ENCODE measurements around the gene MAP7D1.
"Not testable (repeated sequence)": the region's sequence is repeated elsewhere in the genome, so short reads cannot be mapped to it uniquely, and the experiment has no call there.

Gene MAP7D1

DNA sequence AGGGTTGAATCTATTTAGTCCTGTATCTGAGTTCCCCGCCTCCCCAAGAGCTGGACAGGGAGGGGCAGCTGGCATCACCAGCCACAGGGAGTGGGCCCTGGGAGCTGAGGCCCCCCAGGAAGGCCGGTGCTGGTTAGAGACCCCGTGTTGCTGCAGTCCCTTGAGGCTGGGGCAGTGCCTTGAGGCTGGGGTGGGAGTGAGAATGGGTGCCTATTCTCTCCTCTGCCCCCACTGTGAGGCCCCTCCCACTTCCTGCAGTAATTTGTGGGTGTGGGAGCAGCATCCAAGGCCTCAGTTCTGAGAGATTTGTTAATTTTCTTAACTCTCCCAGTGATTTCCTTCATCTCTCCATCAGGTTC, 4.1 kb upstream of the MAP7D1 start:
- peak; percentile 30 for DNase-seq (ENCODE audit: low read depth)

DNA sequence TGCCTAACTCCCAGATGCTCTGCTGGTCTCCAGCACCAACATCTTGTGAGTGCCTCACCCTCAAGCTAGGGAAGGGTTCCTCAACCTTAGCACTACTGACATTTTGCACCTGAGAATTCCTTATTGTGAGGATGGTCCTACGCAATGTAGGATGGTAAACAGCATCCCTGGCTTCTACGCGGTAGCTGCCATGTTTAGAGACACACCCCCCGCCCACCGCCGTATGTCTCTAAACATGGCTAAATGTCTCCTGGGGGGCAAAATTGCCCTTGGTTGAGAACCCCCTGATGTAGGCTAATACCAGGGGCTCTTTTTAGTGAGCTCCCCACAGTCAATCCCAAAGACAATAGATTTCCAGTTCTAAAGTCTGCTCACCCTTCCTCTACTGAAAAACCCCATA, 2.5 kb upstream of the MAP7D1 start:
- DNase-seq (ENCODE audit: low read depth): no peak

DNA sequence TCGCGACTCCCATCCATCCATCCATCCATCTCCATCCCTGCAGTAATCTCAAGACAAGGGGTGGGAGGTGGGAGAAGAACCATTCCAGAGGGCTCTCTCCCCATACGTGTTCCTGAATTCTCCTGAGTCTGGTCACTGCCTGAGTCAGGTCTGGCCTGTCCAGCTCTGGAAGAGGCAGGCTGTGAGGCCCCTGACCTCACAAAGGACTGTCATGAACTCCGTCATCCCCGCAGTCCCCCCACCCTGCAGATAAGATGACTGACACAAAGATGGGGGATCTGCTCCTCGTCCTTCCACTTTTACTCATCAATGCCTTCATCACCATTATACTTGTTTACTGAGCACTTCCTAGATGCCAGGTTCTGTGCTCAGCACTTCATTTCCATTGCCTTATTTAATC, 1.6 kb upstream of the MAP7D1 start:
- no peak for DNase-seq (ENCODE audit: low read depth)

DNA sequence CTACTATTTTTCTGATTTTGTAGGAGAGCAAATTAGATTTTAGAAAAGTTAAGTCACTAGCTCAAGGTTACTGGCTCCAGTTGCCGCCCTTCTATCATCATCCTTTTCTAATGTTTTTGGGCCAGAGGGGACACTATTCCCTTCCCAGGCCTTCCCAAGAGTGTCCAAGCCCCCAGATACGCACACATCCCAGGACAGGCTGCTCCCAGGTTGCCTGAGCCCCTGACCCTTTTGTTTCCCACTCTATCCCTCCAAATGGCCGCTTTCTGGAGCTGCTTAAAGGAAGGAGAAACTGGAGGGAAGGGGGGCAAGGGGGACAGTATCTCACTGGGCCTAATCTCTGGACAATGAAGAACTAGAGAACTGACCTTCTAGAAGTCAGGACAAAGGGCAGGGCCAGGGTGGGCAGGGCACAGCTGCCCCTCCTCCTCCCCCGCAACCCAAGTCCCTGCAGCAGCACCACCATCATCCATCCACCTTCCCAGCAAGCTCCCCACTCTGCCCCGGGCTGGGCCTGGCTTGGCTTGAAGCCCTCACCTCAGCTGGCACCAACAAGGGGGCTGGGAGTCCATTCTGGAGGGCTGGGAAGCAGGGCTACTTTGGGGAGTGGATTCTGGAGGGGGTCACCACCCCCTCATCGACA, 1.1 kb upstream of the MAP7D1 start:
- no peak for DNase-seq (ENCODE audit: low read depth)

DNA sequence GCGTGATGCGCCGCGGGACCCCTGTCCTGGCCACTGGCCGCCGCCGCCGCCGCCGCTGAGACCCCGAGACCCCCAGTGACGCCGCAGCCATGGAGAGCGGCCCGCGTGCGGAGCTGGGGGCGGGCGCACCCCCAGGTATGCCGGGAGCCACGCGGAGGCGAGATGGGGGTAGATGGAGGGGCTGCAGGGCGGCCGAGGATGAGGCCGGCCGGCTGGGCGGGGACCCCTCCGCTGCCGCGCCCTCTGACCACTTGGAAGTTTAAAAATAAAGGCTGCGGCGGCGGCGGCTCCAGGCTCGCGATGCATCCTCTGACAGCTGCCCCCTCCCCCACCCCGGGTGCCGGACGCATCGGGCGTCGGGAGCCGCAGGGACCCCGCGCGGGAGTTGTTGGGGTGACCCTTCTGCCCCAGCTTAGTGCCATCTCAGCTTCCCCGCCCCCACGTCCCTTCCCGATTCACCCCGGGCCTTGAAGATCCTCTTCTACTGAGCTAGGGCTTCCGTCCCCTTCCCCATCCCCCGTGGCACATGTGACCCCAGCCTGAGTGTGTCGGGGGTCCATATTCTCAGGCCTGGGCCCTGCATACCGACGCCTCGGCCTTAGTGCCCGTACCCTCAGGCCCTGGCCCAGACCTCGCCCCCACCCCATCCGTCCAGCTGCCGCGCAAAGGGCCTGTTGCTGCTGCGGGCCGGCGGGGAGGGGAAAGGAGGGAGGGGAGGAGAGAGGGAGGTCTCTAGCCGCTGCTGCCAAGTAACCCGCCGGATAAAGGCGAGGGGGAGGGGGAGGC, 562 bp downstream of the MAP7D1 start:
- peak; percentile 38 for DNase-seq (ENCODE audit: low read depth)

DNA sequence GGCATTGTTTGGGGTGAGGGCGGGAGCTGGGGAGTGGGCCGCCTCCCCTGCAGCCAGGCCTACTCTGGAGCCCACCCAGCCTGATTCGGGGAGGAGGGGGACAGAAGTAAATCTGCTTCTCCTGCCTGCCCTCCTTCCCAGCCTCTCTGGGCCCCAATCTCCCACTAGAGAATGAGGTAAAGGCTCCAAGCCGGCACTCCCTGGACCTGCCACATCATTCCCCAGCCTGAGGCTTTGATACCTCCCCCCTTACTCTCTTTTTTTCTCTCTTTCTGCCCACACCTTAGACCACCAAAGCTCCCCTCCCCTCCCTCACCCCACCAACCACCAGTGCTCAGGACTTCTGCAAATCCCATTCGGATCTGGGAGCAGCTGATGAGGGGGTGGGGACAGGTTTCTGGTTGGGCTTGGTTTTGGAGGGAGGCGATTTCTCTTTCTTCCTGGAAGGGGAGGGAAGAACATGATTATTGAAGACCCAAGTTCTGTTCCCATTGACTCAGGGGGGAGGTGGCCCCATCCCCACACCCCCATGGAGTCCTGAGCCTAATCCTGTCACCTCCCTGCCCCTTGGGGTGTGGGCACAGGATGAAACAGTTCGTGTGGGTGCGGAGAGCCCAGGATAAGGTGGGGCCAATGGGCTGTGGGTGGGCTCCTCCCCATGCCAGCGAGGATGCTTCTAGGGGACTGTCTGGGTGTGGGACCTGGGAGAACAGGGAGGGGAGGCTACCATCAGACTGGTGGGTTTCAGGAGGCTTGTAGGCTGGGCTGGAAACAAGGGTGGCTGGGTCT, 1.3 kb downstream of the MAP7D1 start:
- no peak for DNase-seq (ENCODE audit: low read depth)

DNA sequence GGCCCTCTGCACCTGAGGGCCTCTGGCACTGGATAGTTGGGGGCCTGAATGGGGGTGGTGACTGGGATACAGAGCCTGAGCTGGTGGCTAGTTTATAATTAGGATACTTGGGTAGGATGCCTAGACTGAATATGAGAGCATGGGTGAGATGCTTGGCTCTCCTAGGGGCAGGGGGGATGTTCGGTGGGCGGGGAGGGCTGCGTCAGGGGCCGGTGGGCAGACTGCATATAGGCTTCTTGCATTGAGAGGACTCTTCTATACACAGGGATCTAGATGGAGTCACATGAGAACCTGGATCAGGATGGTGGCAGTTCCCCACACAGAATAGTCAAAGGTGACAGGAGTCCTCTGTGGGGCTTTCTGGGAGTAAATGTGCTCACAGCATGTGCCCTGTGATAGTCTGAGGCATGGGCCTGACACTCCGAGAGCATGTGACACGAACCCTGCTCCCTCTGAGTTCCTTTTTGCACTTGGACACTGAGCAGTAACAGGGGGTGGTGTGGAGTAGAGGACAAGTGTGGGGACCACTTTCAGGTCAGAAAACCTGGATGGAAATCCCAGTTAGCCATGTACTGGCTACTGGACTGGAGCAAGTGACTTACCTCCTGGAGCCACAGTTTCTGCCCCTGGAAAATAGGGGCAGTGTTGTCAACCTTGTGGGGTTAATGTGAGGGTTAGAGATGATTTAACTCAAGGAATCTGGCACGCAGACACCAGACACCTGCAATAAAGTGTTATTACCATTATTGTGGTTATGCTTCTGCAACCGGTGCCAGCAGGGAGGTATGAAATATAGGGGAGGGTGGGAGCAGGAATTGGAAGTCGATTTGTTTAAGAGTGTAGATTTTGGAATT, 2.2 kb downstream of the MAP7D1 start:
- no peak for DNase-seq (ENCODE audit: low read depth)

DNA sequence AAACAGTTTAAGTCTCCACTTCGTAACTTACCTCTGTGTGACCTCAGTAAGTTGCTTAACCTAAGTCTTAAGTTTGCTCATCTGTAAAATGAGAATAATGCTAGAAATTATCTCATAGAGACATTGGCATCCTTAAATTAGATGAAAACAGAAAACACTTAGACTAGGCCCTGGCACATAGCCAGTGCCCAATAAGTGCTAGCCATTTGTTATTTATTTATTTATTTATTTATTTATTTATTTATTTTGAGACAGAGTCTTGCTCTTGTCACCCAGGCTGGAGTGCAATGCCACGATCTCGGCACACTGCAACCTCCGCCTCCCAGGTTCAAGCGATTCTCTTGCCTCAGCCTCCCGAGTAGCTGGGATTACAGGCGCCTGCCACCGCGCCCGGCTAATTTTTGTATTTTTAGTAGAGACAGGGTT, 2.9 kb downstream of the MAP7D1 start:
- DNase-seq (ENCODE audit: low read depth): not testable (repeated sequence)

DNA sequence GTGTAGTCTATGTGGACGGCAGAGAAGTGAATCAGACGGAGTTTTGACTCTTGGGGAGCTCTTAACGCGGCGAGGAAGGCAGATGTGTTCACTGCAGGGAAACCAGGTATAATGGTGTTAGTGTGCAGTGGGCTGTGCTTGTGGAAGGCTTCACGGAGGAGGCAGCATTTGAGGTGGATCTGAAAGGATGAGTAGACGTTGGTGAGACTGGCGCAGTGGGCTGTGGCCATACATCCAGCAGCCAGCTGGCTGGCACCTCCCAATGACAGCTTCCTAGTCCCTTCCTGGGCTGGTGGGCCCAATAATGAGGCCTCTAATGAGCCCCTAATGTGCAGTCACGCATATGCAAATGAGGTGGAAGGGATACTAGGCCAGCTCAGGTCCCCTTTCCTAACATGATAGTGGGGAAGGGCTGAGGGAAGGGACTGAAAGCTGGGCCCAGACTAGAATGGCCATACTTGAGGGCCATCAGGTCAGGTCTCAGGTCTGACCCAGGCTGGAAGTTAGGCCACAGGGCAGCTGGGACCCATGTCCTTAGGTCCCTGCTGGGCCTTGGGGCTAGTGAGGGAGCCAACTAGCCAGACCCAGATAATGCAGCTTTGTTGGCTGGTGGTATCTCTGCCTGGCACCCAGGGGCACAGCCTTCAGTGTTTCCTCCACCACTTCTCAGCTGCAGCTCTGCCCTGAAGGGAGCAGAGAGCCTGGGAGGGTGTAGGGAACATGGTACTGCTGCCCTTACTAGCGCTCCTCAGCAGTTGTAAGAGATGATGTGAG, 3.8 kb downstream of the MAP7D1 start:
- DNase-seq (ENCODE audit: low read depth): no peak

DNA sequence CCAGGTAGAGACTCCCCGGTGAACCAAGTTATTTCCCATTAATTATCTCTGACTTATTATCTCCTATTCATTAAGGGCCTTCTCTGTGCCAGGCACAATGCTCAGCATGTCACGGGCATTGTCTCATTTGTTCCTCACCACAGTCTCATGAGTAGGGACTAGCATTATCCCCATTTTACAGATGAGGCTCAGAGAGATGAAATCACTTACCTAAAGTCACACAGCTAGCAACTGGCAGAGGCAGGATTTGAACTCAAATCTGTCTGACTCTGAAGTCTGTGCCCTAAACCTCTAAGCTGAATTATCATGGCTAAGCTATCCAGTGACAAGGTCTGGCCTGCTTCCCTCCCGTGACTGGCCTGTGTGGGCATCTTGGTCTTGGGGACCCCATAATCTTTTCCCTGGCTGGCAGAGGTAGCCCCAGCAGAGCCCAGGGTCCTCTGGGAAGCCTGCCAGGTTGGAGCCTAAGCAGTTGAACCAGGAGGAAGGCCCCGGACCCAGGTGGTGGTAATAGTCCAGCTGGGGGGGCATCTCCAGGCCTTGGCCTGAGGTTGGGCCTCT, 4.5 kb downstream of the MAP7D1 start:
- no peak for DNase-seq (ENCODE audit: low read depth)

DNA sequence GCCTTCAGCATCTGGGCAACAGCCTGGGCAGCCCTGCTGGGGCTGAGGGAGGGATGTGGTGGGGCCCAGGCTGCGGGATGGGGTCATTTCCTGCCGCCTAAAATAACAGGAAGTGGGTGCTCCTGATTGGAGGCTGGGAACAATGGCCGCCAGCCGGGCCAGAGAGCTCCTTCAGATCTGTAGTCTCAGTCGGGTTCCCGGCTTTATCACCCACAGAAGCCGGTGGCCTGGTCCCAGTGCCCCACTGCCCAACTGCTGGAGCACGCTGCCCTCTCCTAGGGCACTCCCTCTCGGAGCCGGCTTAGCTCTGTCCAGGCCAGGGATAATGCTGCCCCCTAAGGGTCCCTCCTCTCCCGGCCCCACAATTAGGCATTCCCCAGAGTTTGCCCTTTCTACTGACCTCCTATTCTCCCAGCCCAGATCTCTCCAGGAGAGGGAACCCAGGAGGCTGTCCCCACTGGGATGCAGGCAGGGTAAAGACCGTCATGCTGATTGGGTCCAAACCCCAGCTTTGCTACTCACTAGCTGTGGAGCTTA, 5.1 kb downstream of the MAP7D1 start:
- DNase-seq (ENCODE audit: low read depth): peak; percentile 42

DNA sequence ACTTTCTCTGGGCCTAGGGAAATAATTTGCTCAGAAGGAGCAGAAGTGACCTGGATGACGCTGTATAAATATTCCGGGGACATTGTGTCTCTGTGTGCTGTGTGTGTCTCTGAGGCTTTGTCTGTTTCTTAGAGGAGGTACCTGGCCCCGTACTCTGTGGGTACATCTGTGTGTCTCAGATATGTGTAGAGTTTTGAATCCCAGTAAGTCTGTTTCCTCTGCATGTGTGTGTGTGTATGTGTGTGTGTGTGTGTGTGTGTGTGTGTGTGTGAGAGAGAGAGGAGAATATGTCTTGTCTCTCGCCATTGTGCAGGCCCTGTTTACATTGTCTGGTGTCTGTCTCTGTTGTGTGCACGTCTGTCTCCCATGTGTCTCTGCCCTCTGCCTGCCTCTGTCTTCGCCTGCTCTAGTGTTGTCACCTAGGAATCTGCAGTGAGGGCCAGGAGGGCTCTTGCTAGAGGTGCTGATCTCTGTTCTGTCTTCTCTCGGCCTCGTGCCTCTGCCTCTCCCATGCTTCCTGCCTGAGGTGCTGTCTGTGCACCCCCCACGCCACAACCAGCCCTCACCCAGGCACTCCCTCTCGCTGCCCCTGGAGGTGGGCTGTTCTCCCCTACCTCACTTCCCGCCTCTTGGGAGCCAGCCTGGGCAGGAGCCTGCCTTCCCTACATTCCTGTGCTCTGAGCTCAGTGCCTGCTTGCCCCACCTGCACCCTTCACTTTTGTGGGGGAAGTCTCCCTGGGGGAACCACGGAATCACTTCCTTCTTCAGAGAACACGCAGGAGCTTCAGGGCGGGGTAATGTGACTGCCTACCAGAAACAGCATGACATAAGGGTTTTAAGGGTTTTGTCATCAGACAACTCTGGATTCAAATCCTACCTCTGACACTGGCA, 5.9 kb downstream of the MAP7D1 start:
- DNase-seq (ENCODE audit: low read depth): peak; percentile 24

DNA sequence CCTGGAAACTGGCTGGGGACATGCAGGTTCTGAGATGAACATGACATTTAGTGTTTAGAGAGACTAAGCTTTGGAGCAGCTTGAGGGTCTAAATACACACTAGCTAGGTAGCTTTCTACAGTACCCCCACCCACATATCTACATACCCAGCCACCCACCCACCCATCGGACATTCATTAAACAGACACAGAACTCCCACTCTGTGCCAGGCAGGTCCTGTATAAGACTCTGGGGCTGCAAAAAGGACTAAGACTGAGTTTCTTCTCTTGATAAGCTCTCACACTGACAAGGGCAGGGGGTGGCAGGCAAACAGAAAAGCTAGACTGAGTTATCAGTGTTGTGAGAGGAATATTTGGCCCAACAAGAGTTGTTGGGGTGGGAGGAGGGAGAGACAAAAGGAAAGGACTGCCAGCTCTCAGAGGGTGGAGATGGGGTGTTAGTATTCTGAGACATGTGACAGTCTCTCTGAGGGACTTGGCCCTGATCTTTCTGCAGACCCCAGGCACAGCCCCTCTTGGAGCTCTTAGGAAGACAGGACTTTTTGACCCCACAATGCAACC, 6.8 kb downstream of the MAP7D1 start:
- DNase-seq (ENCODE audit: low read depth): no peak

DNA sequence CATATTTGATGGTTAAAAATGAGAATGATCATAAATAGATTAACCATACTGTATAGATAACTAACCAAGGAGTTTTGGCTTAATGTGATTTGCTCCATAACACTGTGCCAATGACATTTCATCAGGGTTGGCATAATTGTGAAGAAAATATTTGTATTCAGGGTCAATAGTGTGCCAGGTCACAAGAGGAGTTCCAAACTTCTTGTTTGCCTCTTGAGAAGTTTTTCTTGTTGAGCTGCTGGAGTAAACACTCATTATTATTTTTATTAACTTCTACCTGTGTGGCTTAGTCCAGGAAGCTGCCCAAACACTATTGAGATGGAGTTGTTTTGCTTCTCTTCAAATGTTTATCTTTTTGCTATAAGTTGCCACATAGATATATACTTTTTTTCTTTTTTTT, 7.5 kb downstream of the MAP7D1 start:
- DNase-seq (ENCODE audit: low read depth): no peak

DNA sequence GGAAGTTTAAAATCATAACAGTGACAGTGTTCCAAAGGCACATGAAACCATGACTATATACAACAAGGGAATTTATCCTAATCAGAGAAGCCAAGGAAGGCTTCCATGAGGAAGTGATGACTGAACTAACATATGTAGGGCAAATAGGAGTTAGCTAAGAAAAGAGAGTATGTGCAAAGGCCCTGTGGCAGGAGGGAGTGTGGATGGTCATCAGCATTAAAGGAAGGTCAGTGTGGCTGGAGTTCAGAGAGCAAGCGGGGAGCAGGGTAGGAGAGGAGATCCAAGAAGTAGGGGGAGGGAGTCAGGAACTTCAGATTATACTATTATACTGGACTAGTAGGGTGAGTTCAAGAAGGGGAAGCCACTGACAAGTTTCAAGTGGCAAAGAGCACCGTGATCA, 8.4 kb downstream of the MAP7D1 start:
- DNase-seq (ENCODE audit: low read depth): no peak

DNA sequence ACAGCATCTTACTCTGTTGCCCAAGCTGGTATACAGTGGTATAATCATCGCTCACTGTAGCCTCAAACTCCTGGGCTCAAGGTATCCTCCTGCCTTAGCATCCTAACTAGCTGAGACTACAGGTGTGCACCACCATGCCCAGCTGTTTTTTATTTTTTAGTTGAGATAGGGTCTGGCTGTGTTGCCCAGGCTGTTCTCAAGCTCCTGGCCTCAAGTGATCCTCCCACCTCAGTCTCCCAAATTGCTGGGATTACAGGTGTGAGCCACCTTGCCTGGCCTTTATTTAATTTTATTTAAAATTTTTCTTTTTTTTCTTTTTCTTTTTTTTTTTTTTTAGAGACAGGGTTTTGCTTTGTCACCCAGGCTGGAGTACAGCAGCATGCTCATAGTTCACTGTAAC, 9.2 kb downstream of the MAP7D1 start:
- no peak for DNase-seq (ENCODE audit: low read depth)

DNA sequence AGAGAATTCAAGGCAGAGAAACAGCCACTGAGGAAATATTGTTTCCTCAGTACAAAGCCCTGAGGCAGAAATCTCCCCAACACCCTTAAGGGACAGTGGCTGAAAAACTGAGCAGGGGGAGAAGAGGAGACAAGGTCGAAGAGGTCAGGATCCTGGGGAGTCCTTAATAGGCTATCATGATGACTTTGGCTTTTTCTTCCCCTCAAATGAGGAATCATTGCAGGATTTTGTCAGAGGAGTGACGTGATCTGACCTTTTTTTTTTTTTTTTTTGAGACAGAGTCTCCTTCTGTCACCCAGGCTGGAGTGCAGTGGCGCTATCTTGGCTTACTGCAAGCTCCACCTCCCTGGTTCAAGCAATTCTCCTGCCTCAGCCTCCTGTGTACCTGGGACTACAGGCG, 10.2 kb downstream of the MAP7D1 start:
- no peak for DNase-seq (ENCODE audit: low read depth)

DNA sequence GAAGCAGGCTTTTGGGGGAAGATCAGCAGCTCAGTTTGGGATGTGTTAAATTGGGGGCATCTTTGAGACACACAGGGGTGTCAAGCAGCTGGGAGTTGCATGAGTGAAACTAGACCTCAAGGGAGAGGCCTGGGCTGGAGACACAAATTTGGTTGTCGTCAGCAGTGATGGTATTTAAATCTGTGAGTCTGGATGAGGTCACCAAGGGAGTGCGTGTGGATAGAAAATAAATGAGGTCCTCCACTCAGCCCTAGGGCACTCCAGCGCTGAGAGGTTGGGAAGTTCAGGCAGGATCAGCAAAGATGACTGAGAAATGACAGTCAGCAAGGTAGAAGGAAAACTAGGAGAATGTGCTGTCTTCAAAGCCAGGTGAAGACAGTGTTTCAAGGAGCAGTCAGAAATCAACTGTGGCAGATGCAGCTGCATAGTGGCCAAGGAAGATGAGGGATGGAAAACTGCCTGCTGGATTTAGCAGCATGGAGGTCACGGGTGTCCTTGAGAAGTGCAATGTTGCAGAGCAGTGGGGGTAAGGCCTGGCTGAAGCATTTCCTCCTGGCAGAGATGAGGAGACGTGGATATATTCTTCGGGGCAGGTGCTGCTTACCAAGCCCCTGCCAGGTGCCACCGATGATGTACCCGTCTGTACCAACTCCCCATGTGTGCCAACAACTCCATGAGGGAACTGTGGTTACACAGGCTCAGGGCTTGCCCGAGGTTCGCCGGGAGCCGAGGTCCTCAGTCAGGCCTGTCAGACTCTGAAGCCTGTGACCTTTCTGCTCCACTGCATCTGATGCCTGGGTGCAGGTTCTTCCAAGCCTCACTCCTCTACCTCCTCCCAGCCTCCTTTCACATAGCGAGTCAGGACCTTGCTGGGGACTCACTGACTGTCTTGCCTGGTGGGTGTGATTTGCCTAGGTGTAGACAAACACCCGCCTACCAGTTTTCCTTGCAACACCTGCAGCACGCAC, 11.3 kb downstream of the MAP7D1 start:
- no peak for DNase-seq (ENCODE audit: low read depth)

All from activated gamma-delta T cell treated with anti-CD3 and anti-CD28 coated beads, Interleukin-2, amount 50 U/mL, for 16 hours (primary cell).